OCI-LY7 (cell line): ENCODE results near the gene PHF23.

Source experiments
- EZH2phosphoT487 ChIP-seq: fragments of 200-600 bp; sonication (generic); IDR thresholded peaks from 2 replicates; pipeline ENCODE4 v1.6.1; 2018; ENCODE audit warnings: low read depth, borderline replicate concordance, mild to moderate bottlenecking, mixed run types, antibody characterized with exemption, low read length, moderate library complexity, mixed read lengths
- TF ChIP-seq, protein P1 (sequence below): fragments of 200-600 bp; sonication (generic); conservative IDR thresholded peaks from 2 replicates; pipeline ENCODE4 v1.5.1; 2014; ENCODE audit warnings: mild to moderate bottlenecking, antibody characterized with exemption, low read length, moderate library complexity, mixed read lengths

DNA sequence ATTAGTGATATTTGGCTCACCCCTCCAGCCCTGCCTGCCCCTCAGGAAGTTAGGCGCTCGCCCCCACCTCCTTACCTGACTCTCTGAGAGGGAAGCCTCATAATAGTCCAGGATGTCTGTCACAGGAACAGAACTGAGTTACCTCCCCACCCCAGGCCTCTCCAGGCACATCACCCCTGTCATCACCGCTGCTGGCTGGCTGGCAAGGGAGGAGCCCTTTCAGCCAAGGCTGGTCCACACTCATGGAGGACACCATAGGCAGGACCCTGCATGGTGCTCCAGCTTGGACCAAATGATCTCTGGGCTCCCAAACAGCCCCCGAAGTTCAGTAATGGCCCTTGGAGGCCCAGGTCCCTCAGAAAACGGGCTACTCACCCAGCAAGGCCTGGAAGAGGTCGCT is 21.1 kb downstream of the PHF23 start:
- TF ChIP-seq, protein P1, sequence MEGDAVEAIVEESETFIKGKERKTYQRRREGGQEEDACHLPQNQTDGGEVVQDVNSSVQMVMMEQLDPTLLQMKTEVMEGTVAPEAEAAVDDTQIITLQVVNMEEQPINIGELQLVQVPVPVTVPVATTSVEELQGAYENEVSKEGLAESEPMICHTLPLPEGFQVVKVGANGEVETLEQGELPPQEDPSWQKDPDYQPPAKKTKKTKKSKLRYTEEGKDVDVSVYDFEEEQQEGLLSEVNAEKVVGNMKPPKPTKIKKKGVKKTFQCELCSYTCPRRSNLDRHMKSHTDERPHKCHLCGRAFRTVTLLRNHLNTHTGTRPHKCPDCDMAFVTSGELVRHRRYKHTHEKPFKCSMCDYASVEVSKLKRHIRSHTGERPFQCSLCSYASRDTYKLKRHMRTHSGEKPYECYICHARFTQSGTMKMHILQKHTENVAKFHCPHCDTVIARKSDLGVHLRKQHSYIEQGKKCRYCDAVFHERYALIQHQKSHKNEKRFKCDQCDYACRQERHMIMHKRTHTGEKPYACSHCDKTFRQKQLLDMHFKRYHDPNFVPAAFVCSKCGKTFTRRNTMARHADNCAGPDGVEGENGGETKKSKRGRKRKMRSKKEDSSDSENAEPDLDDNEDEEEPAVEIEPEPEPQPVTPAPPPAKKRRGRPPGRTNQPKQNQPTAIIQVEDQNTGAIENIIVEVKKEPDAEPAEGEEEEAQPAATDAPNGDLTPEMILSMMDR: no peak
- no peak for TF ChIP-seq EZH2phosphoT487
